Uterine smooth muscle cell (primary cell): ENCODE results near the gene TMEM171. TPM values are rescaled to one million over a fixed set of nuclear protein-coding genes. Genes with fewer than 3 reads are reported as not detected.

Source experiments
- total RNA-seq: library from RNA; depleted of rRNA; stranded (reverse); fragments of >200 nt; gene quantifications from 2 replicates; pipeline ENCODE4 v1.2.3, GENCODE V29; 2014

Gene TMEM171
- total RNA-seq = 0.62 and 3.0 TPM in 2 replicates

GRCh38 chr5:73120222-73121118 lies at the start of gene TMEM171:
TSS of gene TMEM171 (plus strand) at chr5:73120575. CDS start at chr5:73123374, 2,799 bp downstream.

GRCh38 chr5:73172951-73173350 lies 52.6 kb downstream of the TMEM171 start, which contains the start of gene TMEM174:
TSS of gene TMEM174 (plus strand) at chr5:73173193. CDS start at chr5:73173244, 51 bp downstream.

Other genes with a start within 250 kb of the TMEM171 start
- gene FCHO2, start 164.5 kb upstream of the TMEM171 start, total RNA-seq = 9.5 and 13.9 TPM in 2 replicates
- not detected in 2 replicates for gene TMEM174, start 52.6 kb downstream of the TMEM171 start, total RNA-seq